ENCODE results near the gene TFPT.

Gene TFPT

DNA sequence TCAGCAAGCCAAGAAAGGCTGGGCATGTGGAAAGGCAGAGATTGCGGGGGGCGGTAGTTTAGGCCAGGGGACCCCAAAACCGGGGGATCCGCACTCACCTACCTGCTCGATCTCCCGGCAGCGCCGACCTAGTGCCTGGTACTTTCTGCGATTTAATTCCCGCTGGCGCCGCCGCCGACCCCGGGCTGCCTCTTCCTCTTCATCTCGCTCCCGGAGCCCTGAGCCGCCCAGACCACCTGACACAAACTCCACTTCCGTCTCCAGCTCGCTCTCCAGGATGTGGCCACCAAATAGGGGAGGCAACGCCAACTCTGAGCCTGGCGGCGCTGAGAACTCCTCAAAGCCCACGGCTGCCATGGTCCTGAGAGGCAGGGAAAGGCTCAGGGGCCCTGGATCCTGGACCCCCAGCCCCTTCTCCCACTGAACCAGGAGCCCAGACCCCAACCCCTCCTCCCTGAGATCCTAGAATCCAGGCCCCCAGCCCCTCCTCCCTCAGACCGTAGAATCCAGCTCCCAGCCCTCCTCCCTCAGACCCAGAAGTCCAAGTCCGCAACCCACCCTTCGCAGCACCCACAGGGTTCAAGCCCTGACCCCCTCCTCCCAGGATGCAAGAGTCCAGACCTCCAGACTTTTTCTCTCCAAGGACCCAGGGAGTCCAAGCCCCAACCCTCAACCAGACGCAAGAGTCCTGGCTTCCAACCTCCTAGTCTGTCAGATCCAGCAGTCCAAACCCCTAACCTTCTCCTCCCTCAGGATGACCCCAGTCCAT, 933 bp downstream of the TFPT start:
- Histone ChIP-seq H4K20me1 (ENCODE audit: insufficient read depth, low read length) (peaks cover 36% of the 10 kb centered on the region), H3K36me3 (ENCODE audit: insufficient read depth, low read length) (peaks cover 49% of the 10 kb centered on the region), H3K4me2 (ENCODE audit: insufficient read depth, low read length) (peak overlapping the region; percentile 94), H3K79me2 (ENCODE audit: insufficient read depth, low read length) (peaks cover 76% of the 10 kb centered on the region), H3K9me3 (ENCODE audit: insufficient read depth, low read length, severe bottlenecking) (no peaks in the 10 kb centered on the region), H3K4me1 (ENCODE audit: insufficient read depth, low read length) (peaks cover 27% of the 10 kb centered on the region), H3K9ac (ENCODE audit: low read depth, low read length) (peak overlapping the region; percentile 79), H3K27ac (ENCODE audit: low read length) (peak overlapping the region; percentile 92), H3K27me3 (ENCODE audit: insufficient read depth, low read length, poor library complexity) (no peaks in the 10 kb centered on the region), H2AFZ (ENCODE audit: low read depth, low read length) (peak overlapping the region; percentile 89), H3K4me3 (ENCODE audit: low read depth in 1 of 2, low read length in 2 of 2) (peak overlapping the region; percentile 95 to 96)
- ATAC-seq (ENCODE audit: insufficient read depth, low read depth) (peak; percentile 82), DNase-seq (peak; percentile 85)
- no peak for TF ChIP-seq EZH2 (IDR thresholded peaks at IDR 0.05; ENCODE audit: borderline replicate concordance, low read depth, low read length, severe bottlenecking)
- TF ChIP-seq, protein P1, sequence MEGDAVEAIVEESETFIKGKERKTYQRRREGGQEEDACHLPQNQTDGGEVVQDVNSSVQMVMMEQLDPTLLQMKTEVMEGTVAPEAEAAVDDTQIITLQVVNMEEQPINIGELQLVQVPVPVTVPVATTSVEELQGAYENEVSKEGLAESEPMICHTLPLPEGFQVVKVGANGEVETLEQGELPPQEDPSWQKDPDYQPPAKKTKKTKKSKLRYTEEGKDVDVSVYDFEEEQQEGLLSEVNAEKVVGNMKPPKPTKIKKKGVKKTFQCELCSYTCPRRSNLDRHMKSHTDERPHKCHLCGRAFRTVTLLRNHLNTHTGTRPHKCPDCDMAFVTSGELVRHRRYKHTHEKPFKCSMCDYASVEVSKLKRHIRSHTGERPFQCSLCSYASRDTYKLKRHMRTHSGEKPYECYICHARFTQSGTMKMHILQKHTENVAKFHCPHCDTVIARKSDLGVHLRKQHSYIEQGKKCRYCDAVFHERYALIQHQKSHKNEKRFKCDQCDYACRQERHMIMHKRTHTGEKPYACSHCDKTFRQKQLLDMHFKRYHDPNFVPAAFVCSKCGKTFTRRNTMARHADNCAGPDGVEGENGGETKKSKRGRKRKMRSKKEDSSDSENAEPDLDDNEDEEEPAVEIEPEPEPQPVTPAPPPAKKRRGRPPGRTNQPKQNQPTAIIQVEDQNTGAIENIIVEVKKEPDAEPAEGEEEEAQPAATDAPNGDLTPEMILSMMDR (IDR thresholded peaks at IDR 0.05; ENCODE audit: borderline replicate concordance, extremely low read depth, low read length, poor library complexity, severe bottlenecking): peak; percentile 12

DNA sequence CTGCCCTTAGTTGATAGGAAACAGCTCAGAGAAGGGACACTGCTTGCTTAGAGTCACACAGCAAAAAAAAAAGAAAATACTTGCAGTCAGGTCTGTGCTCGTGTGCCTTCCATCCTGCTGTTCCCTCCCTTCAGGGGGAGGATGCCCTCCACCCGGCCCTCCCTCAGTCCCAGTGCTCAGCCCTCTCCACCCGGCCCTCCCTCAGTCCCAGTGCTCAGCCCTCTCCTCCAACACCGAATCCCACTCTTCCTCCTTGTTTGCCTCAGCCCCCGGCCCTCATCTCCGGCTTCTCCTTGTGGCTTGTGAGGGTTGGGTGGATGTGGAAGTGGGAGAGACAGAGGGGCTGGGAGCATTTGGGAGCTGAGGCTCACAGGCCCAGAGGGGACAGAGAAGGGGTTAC, 5.8 kb downstream of the TFPT start:
- no peak overlapping the region for H2AFZ ChIP-seq (ENCODE audit: low read depth, low read length)
- H3K4me3 ChIP-seq (ENCODE audit: low read depth in 1 of 2, low read length in 2 of 2): no peak overlapping the region
- DNase-seq (no peak), ATAC-seq (ENCODE audit: insufficient read depth, low read depth) (no peak)
- no peak for TF ChIP-seq EZH2 (IDR thresholded peaks at IDR 0.05; ENCODE audit: borderline replicate concordance, low read depth, low read length, severe bottlenecking)
- TF ChIP-seq, protein P1 (IDR thresholded peaks at IDR 0.05; ENCODE audit: borderline replicate concordance, extremely low read depth, low read length, poor library complexity, severe bottlenecking): no peak
- H3K79me2 ChIP-seq (ENCODE audit: insufficient read depth, low read length): peaks cover 74% of the 10 kb centered on the region
- no peaks in the 10 kb centered on the region for H3K27me3 ChIP-seq (ENCODE audit: insufficient read depth, low read length, poor library complexity)
- no peak overlapping the region for H3K27ac ChIP-seq (ENCODE audit: low read length)
- peaks cover 77% of the 10 kb centered on the region for H3K36me3 ChIP-seq (ENCODE audit: insufficient read depth, low read length)
- no peak overlapping the region for H3K4me2 ChIP-seq (ENCODE audit: insufficient read depth, low read length)
- peaks cover 19% of the 10 kb centered on the region for H3K4me1 ChIP-seq (ENCODE audit: insufficient read depth, low read length)
- H3K9me3 ChIP-seq (ENCODE audit: insufficient read depth, low read length, severe bottlenecking): no peaks in the 10 kb centered on the region
- H3K9ac ChIP-seq (ENCODE audit: low read depth, low read length): no peak overlapping the region
- H4K20me1 ChIP-seq (ENCODE audit: insufficient read depth, low read length): peaks cover 42% of the 10 kb centered on the region

DNA sequence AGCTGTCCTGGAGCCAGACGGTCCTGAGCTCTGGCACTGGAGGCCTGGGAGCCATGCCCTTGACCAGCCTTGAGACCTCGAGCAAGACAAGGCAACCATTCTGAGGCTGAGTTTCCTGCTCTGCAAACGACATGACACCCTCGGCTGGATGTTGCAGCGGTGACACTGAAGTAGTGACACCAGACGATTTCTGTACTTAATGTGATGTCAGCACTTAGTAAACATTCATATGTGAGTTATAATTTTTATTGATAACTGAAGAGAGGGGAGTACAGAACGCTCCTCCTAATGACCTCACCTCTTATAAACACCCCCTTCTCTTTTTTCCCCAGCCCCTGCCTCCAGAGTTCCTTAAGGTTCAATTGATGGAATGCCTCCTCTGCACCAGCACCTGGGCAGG, 7.0 kb downstream of the TFPT start:
- peaks cover 73% of the 10 kb centered on the region for H3K79me2 ChIP-seq (ENCODE audit: insufficient read depth, low read length)
- ATAC-seq (ENCODE audit: insufficient read depth, low read depth): no peak
- H4K20me1 ChIP-seq (ENCODE audit: insufficient read depth, low read length): peaks cover 31% of the 10 kb centered on the region
- TF ChIP-seq, protein P1 (IDR thresholded peaks at IDR 0.05; ENCODE audit: borderline replicate concordance, extremely low read depth, low read length, poor library complexity, severe bottlenecking): no peak
- no peak for TF ChIP-seq EZH2 (IDR thresholded peaks at IDR 0.05; ENCODE audit: borderline replicate concordance, low read depth, low read length, severe bottlenecking)
- no peak overlapping the region for H2AFZ ChIP-seq (ENCODE audit: low read depth, low read length)
- peaks cover 71% of the 10 kb centered on the region for H3K36me3 ChIP-seq (ENCODE audit: insufficient read depth, low read length)
- H3K27me3 ChIP-seq (ENCODE audit: insufficient read depth, low read length, poor library complexity): no peaks in the 10 kb centered on the region
- H3K9me3 ChIP-seq (ENCODE audit: insufficient read depth, low read length, severe bottlenecking): no peaks in the 10 kb centered on the region
- H3K27ac ChIP-seq (ENCODE audit: low read length): no peak overlapping the region
- peaks cover 22% of the 10 kb centered on the region for H3K4me1 ChIP-seq (ENCODE audit: insufficient read depth, low read length)
- no peak for DNase-seq
- H3K4me3 ChIP-seq (ENCODE audit: low read depth in 1 of 2, low read length in 2 of 2): no peak overlapping the region
- H3K9ac ChIP-seq (ENCODE audit: low read depth, low read length): no peak overlapping the region
- H3K4me2 ChIP-seq (ENCODE audit: insufficient read depth, low read length): no peak overlapping the region
